Lower leg skin (tissue), 3 donors: Measurements from ENCODE around the gene RAB11FIP3.

Experiments
- POLR2A ChIP-seq, 2 donors: fragments of 450-650 bp; IDR thresholded peaks; one replicate each; pipeline ENCODE4 v1.6.1; 2016 to 2017; ENCODE audit warnings: antibody characterized with exemption in 2 of 2, mild to moderate bottlenecking in 1 of 2, moderate library complexity in 1 of 2
- TF ChIP-seq, protein P1 (sequence below), 3 donors: fragments of 450-650 bp; IDR thresholded peaks; one replicate each; pipeline ENCODE4 v1.5.1; 2016; ENCODE audit warnings: antibody characterized with exemption in 3 of 3, mild to moderate bottlenecking in 3 of 3, moderate library complexity in 2 of 3

DNA sequence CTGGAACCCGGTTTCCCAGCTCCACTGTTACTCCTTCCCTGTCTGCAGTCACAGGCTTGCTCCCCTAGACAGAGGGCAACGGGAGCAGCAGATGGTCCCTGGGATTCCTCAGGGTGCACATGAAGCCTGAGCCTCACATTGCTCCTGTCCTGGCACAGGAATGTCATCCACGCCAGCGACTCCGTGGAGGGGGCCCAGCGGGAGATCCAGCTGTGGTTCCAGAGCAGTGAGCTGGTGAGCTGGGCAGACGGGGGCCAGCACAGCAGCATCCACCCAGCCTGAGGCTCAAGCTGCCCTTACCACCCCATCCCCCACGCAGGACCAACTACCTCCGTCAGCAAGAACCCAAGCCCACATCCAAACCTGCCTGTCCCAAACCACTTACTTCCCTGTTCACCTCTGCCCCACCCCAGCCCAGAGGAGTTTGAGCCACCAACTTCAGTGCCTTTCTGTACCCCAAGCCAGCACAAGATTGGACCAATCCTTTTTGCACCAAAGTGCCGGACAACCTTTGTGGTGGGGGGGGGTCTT, 25.3 kb upstream of the RAB11FIP3 start:
- TF ChIP-seq, protein P1, sequence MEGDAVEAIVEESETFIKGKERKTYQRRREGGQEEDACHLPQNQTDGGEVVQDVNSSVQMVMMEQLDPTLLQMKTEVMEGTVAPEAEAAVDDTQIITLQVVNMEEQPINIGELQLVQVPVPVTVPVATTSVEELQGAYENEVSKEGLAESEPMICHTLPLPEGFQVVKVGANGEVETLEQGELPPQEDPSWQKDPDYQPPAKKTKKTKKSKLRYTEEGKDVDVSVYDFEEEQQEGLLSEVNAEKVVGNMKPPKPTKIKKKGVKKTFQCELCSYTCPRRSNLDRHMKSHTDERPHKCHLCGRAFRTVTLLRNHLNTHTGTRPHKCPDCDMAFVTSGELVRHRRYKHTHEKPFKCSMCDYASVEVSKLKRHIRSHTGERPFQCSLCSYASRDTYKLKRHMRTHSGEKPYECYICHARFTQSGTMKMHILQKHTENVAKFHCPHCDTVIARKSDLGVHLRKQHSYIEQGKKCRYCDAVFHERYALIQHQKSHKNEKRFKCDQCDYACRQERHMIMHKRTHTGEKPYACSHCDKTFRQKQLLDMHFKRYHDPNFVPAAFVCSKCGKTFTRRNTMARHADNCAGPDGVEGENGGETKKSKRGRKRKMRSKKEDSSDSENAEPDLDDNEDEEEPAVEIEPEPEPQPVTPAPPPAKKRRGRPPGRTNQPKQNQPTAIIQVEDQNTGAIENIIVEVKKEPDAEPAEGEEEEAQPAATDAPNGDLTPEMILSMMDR (IDR thresholded peaks at IDR 0.05): no peak
- no peak for TF ChIP-seq POLR2A (IDR thresholded peaks at IDR 0.05)
